SK-N-SH (cell line): Measurements from ENCODE around the gene MAP1LC3A. TPM values are rescaled to one million over a fixed set of nuclear protein-coding genes. Genes with fewer than 3 reads are reported as not detected.

Source experiments
- CTCF ChIA-PET: fragments of 300-600, 350-600 bp; formaldehyde crosslinking; extraction: SDS; loops from one replicate; lab custom pipeline; 2021; lab: Yijun Ruan, JAX
- POLR2A ChIA-PET: fragments of 350-600 bp; sonication (Branson Sonifier 250); formaldehyde crosslinking; extraction: SDS; loops from one replicate; lab custom pipeline; 2020; ENCODE audit warnings: antibody characterized with exemption, inconsistent platforms; lab: Yijun Ruan, JAX
- DNase-seq: peaks from one replicate; pipeline ENCODE4 v3.0.0; 2012
- H2AFZ ChIP-seq: fragments of 200-600 bp; sonication (generic); 2 replicates; pipeline ENCODE4 v1.8.1; 2016; ENCODE audit warnings: antibody characterized with exemption, mild to moderate bottlenecking, low read depth
- H3F3A ChIP-seq: fragments of 200-600 bp; sonication (generic); replicated peaks from 2 replicates; pipeline ENCODE3; 2016; ENCODE audit warnings: antibody characterized with exemption, mild to moderate bottlenecking; ENCODE audit not compliant: insufficient read depth
- H3K27ac ChIP-seq, 2 experiments: fragments of 200-500 bp in 1 of 2; fragments of 200-600 bp in 1 of 2; sonication (Bioruptor generic) in 1 of 2; sonication (generic), shearing (Covaris generic) in 1 of 2; 2 replicates each; pipeline versions ENCODE4 v1.5.1 to v1.6.1; 2014 to 2016; ENCODE audit warnings: low read depth in 2 of 2, inconsistent platforms in 1 of 2, low read length in 1 of 2, mild to moderate bottlenecking in 1 of 2, mixed read lengths in 1 of 2
- H3K27me3 ChIP-seq: fragments of 200-600 bp; sonication (generic), shearing (Covaris generic); 2 replicates; pipeline ENCODE4 v1.6.1; 2016; ENCODE audit warnings: mixed run types; ENCODE audit not compliant: insufficient read depth
- H3K36me3 ChIP-seq, 2 experiments: fragments of 200-500 bp in 1 of 2; fragments of 200-600 bp in 1 of 2; sonication (Bioruptor generic) in 1 of 2; sonication (generic) in 1 of 2; replicated peaks in 1 of 2; 2 replicates each; pipeline versions ENCODE3 to v1.5.1; 2014 to 2016; ENCODE audit warnings: low read length in 1 of 2, mild to moderate bottlenecking in 1 of 2; ENCODE audit not compliant: insufficient read depth in 2 of 2, control insufficient read depth in 1 of 2
- H3K4me1 ChIP-seq, 2 experiments: fragments of 200-500 bp in 1 of 2; fragments of 200-600 bp in 1 of 2; sonication (Bioruptor generic) in 1 of 2; sonication (generic), shearing (Covaris generic) in 1 of 2; 2 replicates each; pipeline versions ENCODE4 v1.5.1 to v1.6.1; 2014 to 2016; ENCODE audit warnings: low read depth in 1 of 2, low read length in 1 of 2, mixed run types in 1 of 2; ENCODE audit not compliant: insufficient read depth in 2 of 2, control insufficient read depth in 1 of 2
- H3K4me2 ChIP-seq: fragments of 200-600 bp; sonication (generic), shearing (Covaris generic); 2 replicates; pipeline ENCODE4 v1.6.1; 2017; ENCODE audit warnings: mixed run types
- H3K4me3 ChIP-seq, 2 experiments: fragments of 200-500 bp in 1 of 2; fragments of 200-600 bp in 1 of 2; sonication (Bioruptor generic) in 1 of 2; sonication (generic), shearing (Covaris generic) in 1 of 2; 2 replicates each; pipeline versions ENCODE4 v1.5.1 to v1.8.1; 2014 to 2016; ENCODE audit warnings: low read depth in 2 of 2, inconsistent platforms in 1 of 2, low read length in 1 of 2, mild to moderate bottlenecking in 1 of 2, mixed read lengths in 1 of 2, moderate library complexity in 1 of 2
- H3K79me2 ChIP-seq: fragments of 200-600 bp; sonication (generic); 2 replicates; pipeline ENCODE4 v1.8.1; 2017; ENCODE audit warnings: mild to moderate bottlenecking; ENCODE audit not compliant: insufficient read depth
- H3K9ac ChIP-seq: fragments of 200-600 bp; sonication (generic); 2 replicates; pipeline ENCODE4 v1.6.1; 2017; ENCODE audit warnings: mixed run types
- H3K9me2 ChIP-seq: fragments of 200-600 bp; sonication (generic); 2 replicates; pipeline ENCODE4 v1.6.1; 2017; ENCODE audit warnings: mixed run types
- H3K9me3 ChIP-seq: fragments of 200-600 bp; sonication (generic); 2 replicates; pipeline ENCODE4 v1.6.1; 2017; ENCODE audit warnings: mixed run types, mild to moderate bottlenecking, moderate library complexity
- H4K20me1 ChIP-seq: fragments of 200-600 bp; sonication (generic); 2 replicates; pipeline ENCODE4 v1.6.1; 2017; ENCODE audit warnings: mild to moderate bottlenecking, mixed run types; ENCODE audit not compliant: insufficient read depth
- ELF1 ChIP-seq: IDR thresholded peaks from 2 replicates; pipeline ENCODE4 v1.4.0; 2012
- EP300 ChIP-seq, 2 experiments: IDR thresholded peaks; 2 replicates each; pipeline versions ENCODE4 v1.4.0 to v1.6.1; 2012; ENCODE audit warnings: borderline replicate concordance in 1 of 2, low read depth in 1 of 2, low read length in 1 of 2
- FOSL2 ChIP-seq: IDR thresholded peaks from 2 replicates; pipeline ENCODE4 v1.4.0; 2012; ENCODE audit warnings: low read depth, mild to moderate bottlenecking, moderate library complexity, borderline replicate concordance
- JUND ChIP-seq: IDR thresholded peaks from 2 replicates; pipeline ENCODE4 v1.4.0; 2012
- MEF2A ChIP-seq: IDR thresholded peaks from 2 replicates; pipeline ENCODE4 v1.4.0; 2012; ENCODE audit warnings: low read depth, borderline replicate concordance
- NFIC ChIP-seq: IDR thresholded peaks from 2 replicates; pipeline ENCODE4 v1.4.0; 2012; ENCODE audit warnings: borderline replicate concordance
- POLR2AphosphoS5 ChIP-seq: IDR thresholded peaks from 2 replicates; pipeline ENCODE4 v1.6.1; 2012; ENCODE audit warnings: low read depth, low read length
- SMC3 ChIP-seq: IDR thresholded peaks from 2 replicates; pipeline ENCODE4 v1.6.1; 2012; ENCODE audit warnings: low read depth, low read length, improper control_type of control experiment
- TCF12 ChIP-seq: IDR thresholded peaks from 2 replicates; pipeline ENCODE4 v1.4.0; 2012
- TEAD4 ChIP-seq: IDR thresholded peaks from 2 replicates; pipeline ENCODE4 v1.4.0; 2012; ENCODE audit warnings: mild to moderate bottlenecking, borderline replicate concordance; ENCODE audit not compliant: insufficient read depth
- WGBS: methylation state at CpG from one replicate; pipeline ENCODE4 v1.1.6; 2017; ENCODE audit warnings: low lambda C conversion rate; 5-methylcytosine and 5-hydroxymethylcytosine counted together
- polyA plus RNA-seq, 3 experiments: library from polyadenylated mRNA; depleted of rRNA; stranded (reverse); fragments of >200 nt; gene quantifications; 2 replicates each; pipeline ENCODE4 v1.2.3, GENCODE V29; 2012
- TF ChIP-seq, protein P1 (sequence below): IDR thresholded peaks from 2 replicates; pipeline ENCODE4 v1.4.0; 2012; ENCODE audit warnings: low read depth, borderline replicate concordance
- TF ChIP-seq, protein P2 (sequence below): IDR thresholded peaks from 2 replicates; pipeline ENCODE4 v1.4.0; 2012; ENCODE audit warnings: low read depth
- TF ChIP-seq, protein P3 (sequence below): fragments of 150-350 bp; IDR thresholded peaks from 2 replicates; pipeline ENCODE4 v1.6.1; 2016; ENCODE audit warnings: mild to moderate bottlenecking, low read depth, low read length
- TF ChIP-seq, protein P4 (sequence below): IDR thresholded peaks from 2 replicates; pipeline ENCODE4 v1.4.0; 2012; ENCODE audit warnings: low read depth, borderline replicate concordance

MAP1LC3A gene
- polyA plus RNA-seq, 1 of the 3 experiments (the other 2 are of a cell fraction): 24.9 TPM

DNA sequence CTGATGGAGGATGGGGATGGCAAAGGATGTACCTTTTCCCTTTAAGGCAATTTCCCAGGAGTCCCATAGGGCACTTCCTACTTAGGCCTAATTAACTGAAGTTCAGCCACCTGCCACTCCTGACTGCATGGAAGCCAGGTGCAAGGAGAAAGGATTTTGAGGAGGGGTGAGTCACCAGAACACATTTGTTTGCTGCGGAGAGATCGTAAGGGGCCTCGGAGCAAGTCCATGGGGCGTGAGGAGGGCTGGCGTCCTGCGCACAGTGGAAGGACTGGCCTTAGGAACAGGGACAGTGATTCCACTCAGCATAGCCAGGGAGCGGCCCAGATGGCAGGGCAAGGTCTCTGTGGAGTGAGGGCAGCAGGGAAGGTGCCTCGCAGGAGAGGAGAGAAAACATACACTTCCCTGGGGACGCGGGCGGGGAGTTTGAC lies 11.8 kb upstream of the MAP1LC3A start:
- Histone ChIP-seq H2AFZ (no peak overlapping the region), H3K4me3 (no peak overlapping the region), H3K27ac (no peak overlapping the region), H3K9me2 (no peaks in the 10 kb centered on the region), H3F3A (no peaks in the 10 kb centered on the region), H3K4me1 (no peaks in the 10 kb centered on the region), H3K9me3 (no peaks in the 10 kb centered on the region), H3K36me3 (peaks cover 0 to 6% of the 10 kb centered on the region in 2 experiments), H4K20me1 (no peaks in the 10 kb centered on the region), H3K9ac (no peak overlapping the region), H3K27me3 (no peaks in the 10 kb centered on the region), H3K4me2 (no peak overlapping the region), H3K79me2 (no peaks in the 10 kb centered on the region)
- POLR2A ChIA-PET: no interaction called here
- CTCF ChIA-PET: interaction anchor here (0.8 to 2.1 kb wide), 4 partner anchors 8 to 234 kb away, joined by 3 to 8 read pairs (median 4); no protein-coding TSS in a partner anchor
- TF ChIP-seq, protein P1, sequence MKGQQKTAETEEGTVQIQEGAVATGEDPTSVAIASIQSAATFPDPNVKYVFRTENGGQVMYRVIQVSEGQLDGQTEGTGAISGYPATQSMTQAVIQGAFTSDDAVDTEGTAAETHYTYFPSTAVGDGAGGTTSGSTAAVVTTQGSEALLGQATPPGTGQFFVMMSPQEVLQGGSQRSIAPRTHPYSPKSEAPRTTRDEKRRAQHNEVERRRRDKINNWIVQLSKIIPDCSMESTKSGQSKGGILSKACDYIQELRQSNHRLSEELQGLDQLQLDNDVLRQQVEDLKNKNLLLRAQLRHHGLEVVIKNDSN: no peak
- TF ChIP-seq TCF12 (no peak), POLR2AphosphoS5 (no peak), SMC3 (no peak), ELF1 (no peak), EP300 (IDR thresholded peaks at IDR 0.05; ENCODE audit: borderline replicate concordance in 1 of 2, low read depth in 1 of 2, low read length in 1 of 2) (no peak), JUND (no peak), MEF2A (no peak), FOSL2 (no peak), TEAD4 (no peak), NFIC (no peak)
- TF ChIP-seq, protein P2, sequence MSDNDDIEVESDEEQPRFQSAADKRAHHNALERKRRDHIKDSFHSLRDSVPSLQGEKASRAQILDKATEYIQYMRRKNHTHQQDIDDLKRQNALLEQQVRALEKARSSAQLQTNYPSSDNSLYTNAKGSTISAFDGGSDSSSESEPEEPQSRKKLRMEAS: no peak
- TF ChIP-seq, protein P3, sequence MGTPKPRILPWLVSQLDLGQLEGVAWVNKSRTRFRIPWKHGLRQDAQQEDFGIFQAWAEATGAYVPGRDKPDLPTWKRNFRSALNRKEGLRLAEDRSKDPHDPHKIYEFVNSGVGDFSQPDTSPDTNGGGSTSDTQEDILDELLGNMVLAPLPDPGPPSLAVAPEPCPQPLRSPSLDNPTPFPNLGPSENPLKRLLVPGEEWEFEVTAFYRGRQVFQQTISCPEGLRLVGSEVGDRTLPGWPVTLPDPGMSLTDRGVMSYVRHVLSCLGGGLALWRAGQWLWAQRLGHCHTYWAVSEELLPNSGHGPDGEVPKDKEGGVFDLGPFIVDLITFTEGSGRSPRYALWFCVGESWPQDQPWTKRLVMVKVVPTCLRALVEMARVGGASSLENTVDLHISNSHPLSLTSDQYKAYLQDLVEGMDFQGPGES: no peak
- TF ChIP-seq, protein P4, sequence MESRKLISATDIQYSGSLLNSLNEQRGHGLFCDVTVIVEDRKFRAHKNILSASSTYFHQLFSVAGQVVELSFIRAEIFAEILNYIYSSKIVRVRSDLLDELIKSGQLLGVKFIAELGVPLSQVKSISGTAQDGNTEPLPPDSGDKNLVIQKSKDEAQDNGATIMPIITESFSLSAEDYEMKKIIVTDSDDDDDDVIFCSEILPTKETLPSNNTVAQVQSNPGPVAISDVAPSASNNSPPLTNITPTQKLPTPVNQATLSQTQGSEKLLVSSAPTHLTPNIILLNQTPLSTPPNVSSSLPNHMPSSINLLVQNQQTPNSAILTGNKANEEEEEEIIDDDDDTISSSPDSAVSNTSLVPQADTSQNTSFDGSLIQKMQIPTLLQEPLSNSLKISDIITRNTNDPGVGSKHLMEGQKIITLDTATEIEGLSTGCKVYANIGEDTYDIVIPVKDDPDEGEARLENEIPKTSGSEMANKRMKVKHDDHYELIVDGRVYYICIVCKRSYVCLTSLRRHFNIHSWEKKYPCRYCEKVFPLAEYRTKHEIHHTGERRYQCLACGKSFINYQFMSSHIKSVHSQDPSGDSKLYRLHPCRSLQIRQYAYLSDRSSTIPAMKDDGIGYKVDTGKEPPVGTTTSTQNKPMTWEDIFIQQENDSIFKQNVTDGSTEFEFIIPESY: no peak
- WGBS: 96% methylated on average over 11 of the region's 11 CpGs
- DNase-seq: no peak
